ENCODE measurements around the gene CLCA1. TPM values are rescaled to one million over a fixed set of nuclear protein-coding genes. Genes with fewer than 3 reads are reported as not detected.

CLCA1 gene
- total RNA-seq, 1 donor from 2014 or later: not detected

DNA sequence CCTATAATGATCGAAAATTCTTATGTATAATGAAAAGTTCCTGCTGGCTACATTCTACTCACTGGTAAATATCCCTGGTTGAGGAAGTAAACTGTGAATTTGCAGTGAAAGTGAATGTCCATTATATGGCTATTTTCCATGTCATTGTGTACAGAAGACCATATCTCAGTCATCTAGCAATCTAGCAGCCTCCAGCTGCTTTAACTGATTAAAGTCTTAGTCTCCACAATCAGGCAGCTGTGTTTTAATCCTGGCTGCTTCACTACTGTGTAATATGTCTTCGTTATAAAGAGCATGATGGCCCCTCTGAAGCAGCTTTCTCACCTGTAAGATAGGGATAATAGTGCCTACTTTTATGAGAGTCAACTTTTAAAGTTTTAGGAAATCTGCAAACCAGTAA lies 33.4 kb upstream of the CLCA1 start:
- Histone ChIP-seq H3K27ac (ENCODE audit: low read depth, low read length) (no peak overlapping the region), H3K79me2 (ENCODE audit: insufficient read depth, low read length) (no peaks in the 10 kb centered on the region), H4K20me1 (ENCODE audit: insufficient read depth, low read length) (no peaks in the 10 kb centered on the region), H3K27me3 (ENCODE audit: insufficient read depth, low read length) (no peaks in the 10 kb centered on the region), H2AFZ (ENCODE audit: low read depth, low read length) (no peak overlapping the region), H3K36me3 (ENCODE audit: insufficient read depth, low read length) (no peaks in the 10 kb centered on the region), H3K4me2 (ENCODE audit: low read length) (no peak overlapping the region), H3K4me3 (ENCODE audit: insufficient read depth, low read depth, low read length) (no peak overlapping the region), H3K9me3 (ENCODE audit: insufficient read depth, low read depth, low read length) (no peaks in the 10 kb centered on the region), H3K4me1 (ENCODE audit: insufficient read depth, low read length) (peaks cover 4% of the 10 kb centered on the region), H3K9ac (ENCODE audit: low read length) (no peak overlapping the region)
- no peaks in the 10 kb centered on the region for H3K36me3 Mint-ChIP-seq (ENCODE audit: low read depth, unreplicated experiment)
- H3K4me3 Mint-ChIP-seq (ENCODE audit: unreplicated experiment): no peak overlapping the region
- no peaks in the 10 kb centered on the region for H3K9me3 Mint-ChIP-seq (ENCODE audit: unreplicated experiment)
- no peak for TF ChIP-seq EZH2 (IDR thresholded peaks at IDR 0.05; ENCODE audit: insufficient read depth, low read length)
- TF ChIP-seq, protein P1, sequence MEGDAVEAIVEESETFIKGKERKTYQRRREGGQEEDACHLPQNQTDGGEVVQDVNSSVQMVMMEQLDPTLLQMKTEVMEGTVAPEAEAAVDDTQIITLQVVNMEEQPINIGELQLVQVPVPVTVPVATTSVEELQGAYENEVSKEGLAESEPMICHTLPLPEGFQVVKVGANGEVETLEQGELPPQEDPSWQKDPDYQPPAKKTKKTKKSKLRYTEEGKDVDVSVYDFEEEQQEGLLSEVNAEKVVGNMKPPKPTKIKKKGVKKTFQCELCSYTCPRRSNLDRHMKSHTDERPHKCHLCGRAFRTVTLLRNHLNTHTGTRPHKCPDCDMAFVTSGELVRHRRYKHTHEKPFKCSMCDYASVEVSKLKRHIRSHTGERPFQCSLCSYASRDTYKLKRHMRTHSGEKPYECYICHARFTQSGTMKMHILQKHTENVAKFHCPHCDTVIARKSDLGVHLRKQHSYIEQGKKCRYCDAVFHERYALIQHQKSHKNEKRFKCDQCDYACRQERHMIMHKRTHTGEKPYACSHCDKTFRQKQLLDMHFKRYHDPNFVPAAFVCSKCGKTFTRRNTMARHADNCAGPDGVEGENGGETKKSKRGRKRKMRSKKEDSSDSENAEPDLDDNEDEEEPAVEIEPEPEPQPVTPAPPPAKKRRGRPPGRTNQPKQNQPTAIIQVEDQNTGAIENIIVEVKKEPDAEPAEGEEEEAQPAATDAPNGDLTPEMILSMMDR (IDR thresholded peaks at IDR 0.05; ENCODE audit: insufficient read depth, low read depth, low read length): no peak
- no peak for FAIRE-seq
- H3K27ac Mint-ChIP-seq (ENCODE audit: unreplicated experiment): no peak overlapping the region
- peaks cover 16% of the 10 kb centered on the region for H3K27me3 Mint-ChIP-seq (ENCODE audit: low read depth, unreplicated experiment)
- no peak for DNase-seq (ENCODE audit: low read depth)
- H3K4me1 Mint-ChIP-seq (ENCODE audit: low read depth, unreplicated experiment): no peaks in the 10 kb centered on the region

DNA sequence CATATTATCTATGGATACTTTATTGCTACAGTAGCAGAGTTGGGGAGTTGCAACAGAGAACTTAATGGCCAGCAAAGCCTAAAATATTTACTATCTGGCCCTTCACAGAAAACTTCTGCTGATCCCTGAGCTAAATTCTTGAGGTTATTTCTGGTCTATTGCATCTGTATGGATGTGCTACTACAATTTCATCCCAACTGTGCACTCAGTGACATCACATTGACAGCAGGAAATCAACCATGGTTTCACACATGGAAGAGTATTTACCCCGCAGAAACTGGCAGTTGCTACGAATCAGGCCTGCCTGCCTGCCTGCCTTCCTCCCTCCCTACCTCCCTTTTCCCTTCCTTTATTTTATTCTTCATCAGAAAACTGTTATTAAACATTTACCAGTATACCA lies 32.7 kb upstream of the CLCA1 start:
- Mint-ChIP-seq H3K9me3 (ENCODE audit: unreplicated experiment) (no peaks in the 10 kb centered on the region), H3K36me3 (ENCODE audit: low read depth, unreplicated experiment) (no peaks in the 10 kb centered on the region), H3K4me3 (ENCODE audit: unreplicated experiment) (no peak overlapping the region), H3K27ac (ENCODE audit: unreplicated experiment) (no peak overlapping the region), H3K27me3 (ENCODE audit: low read depth, unreplicated experiment) (peaks cover 16% of the 10 kb centered on the region), H3K4me1 (ENCODE audit: low read depth, unreplicated experiment) (no peaks in the 10 kb centered on the region)
- no peak overlapping the region for H3K9ac ChIP-seq (ENCODE audit: low read length)
- FAIRE-seq (no peak), DNase-seq (ENCODE audit: low read depth) (no peak)
- H3K79me2 ChIP-seq (ENCODE audit: insufficient read depth, low read length): no peaks in the 10 kb centered on the region
- no peaks in the 10 kb centered on the region for H4K20me1 ChIP-seq (ENCODE audit: insufficient read depth, low read length)
- H3K27ac ChIP-seq (ENCODE audit: low read depth, low read length): no peak overlapping the region
- no peaks in the 10 kb centered on the region for H3K36me3 ChIP-seq (ENCODE audit: insufficient read depth, low read length)
- H2AFZ ChIP-seq (ENCODE audit: low read depth, low read length): no peak overlapping the region
- H3K27me3 ChIP-seq (ENCODE audit: insufficient read depth, low read length): no peaks in the 10 kb centered on the region
- no peak overlapping the region for H3K4me3 ChIP-seq (ENCODE audit: insufficient read depth, low read depth, low read length)
- no peaks in the 10 kb centered on the region for H3K9me3 ChIP-seq (ENCODE audit: insufficient read depth, low read depth, low read length)
- no peak overlapping the region for H3K4me2 ChIP-seq (ENCODE audit: low read length)
- TF ChIP-seq, protein P1 (IDR thresholded peaks at IDR 0.05; ENCODE audit: insufficient read depth, low read depth, low read length): no peak
- TF ChIP-seq EZH2 (IDR thresholded peaks at IDR 0.05; ENCODE audit: insufficient read depth, low read length): no peak
- H3K4me1 ChIP-seq (ENCODE audit: insufficient read depth, low read length): no peaks in the 10 kb centered on the region

DNA sequence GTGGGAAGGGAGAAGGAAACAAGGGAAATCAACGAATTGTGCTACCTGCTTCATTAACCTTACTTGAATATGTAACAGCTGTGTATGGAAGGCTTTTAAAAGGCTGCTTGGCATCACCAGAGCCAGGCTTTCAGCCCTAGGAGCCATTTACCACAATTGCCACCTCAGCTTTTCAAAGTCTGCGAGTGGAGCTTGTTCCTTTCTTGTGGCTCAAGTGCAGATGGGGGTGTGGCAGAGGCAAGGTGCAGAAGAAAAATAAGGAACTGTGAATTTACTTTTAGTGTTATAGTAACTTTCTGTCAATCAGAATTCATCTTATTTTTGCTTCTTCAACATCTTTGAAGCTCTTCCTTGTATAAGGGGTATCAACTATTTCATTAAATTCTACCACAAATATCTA lies 27.1 kb upstream of the CLCA1 start:
- TF ChIP-seq, protein P1 (IDR thresholded peaks at IDR 0.05; ENCODE audit: insufficient read depth, low read depth, low read length): no peak
- no peak for TF ChIP-seq EZH2 (IDR thresholded peaks at IDR 0.05; ENCODE audit: insufficient read depth, low read length)
- no peaks in the 10 kb centered on the region for H3K27me3 ChIP-seq (ENCODE audit: insufficient read depth, low read length)
- H3K4me3 ChIP-seq (ENCODE audit: insufficient read depth, low read depth, low read length): no peak overlapping the region
- Mint-ChIP-seq H3K27ac (ENCODE audit: unreplicated experiment) (no peak overlapping the region), H3K9me3 (ENCODE audit: unreplicated experiment) (no peaks in the 10 kb centered on the region), H3K36me3 (ENCODE audit: low read depth, unreplicated experiment) (no peaks in the 10 kb centered on the region), H3K4me3 (ENCODE audit: unreplicated experiment) (no peak overlapping the region), H3K27me3 (ENCODE audit: low read depth, unreplicated experiment) (peaks cover 16% of the 10 kb centered on the region), H3K4me1 (ENCODE audit: low read depth, unreplicated experiment) (peaks cover 3% of the 10 kb centered on the region)
- H4K20me1 ChIP-seq (ENCODE audit: insufficient read depth, low read length): no peaks in the 10 kb centered on the region
- H2AFZ ChIP-seq (ENCODE audit: low read depth, low read length): no peak overlapping the region
- no peak overlapping the region for H3K27ac ChIP-seq (ENCODE audit: low read depth, low read length)
- H3K36me3 ChIP-seq (ENCODE audit: insufficient read depth, low read length): no peaks in the 10 kb centered on the region
- H3K9me3 ChIP-seq (ENCODE audit: insufficient read depth, low read depth, low read length): no peaks in the 10 kb centered on the region
- FAIRE-seq: no peak
- DNase-seq (ENCODE audit: low read depth): no peak
- no peak overlapping the region for H3K9ac ChIP-seq (ENCODE audit: low read length)
- H3K4me1 ChIP-seq (ENCODE audit: insufficient read depth, low read length): no peaks in the 10 kb centered on the region
- no peak overlapping the region for H3K4me2 ChIP-seq (ENCODE audit: low read length)
- H3K79me2 ChIP-seq (ENCODE audit: insufficient read depth, low read length): no peaks in the 10 kb centered on the region

Measured in astrocyte (in vitro differentiated cells and primary cell).